ENCODE results near the gene UACA. TPM values are rescaled to one million over a fixed set of nuclear protein-coding genes. Genes with fewer than 3 reads are reported as not detected.

UACA gene
- total and polyA plus RNA-seq, 2 experiments from 2014 or later, result 46.7 to 58.7 TPM

DNA sequence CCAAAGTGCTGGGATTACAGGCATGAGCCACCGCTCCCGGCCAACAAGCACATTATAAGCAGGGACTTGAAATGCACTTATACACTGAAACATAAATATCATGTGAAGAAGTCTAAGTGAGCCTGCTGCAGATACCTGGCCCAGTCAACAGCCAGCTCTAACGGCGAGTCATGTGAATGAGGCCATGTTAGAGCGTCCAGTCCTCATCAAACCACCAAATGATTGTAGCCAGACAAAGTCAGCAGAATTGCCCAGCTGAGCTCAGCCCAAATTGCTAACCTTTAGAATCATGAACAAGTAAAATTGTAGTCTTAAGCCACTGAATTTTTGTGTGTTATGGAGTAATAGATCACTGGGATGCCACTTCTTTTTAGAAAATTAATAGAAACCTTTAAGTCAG, 37.8 kb upstream of the UACA start:
- Histone ChIP-seq H3K4me1 (ENCODE audit: insufficient read depth) (peaks cover 10% of the 10 kb centered on the region), H3K27me3 (no peaks in the 10 kb centered on the region), H3K9me3 (ENCODE audit: low read depth) (no peaks in the 10 kb centered on the region), H4K20me1 (ENCODE audit: insufficient read depth, poor library complexity, severe bottlenecking) (no peaks in the 10 kb centered on the region), H3K36me3 (replicated peaks; ENCODE audit: insufficient read depth, low read depth) (no peaks in the 10 kb centered on the region), H3K27ac (peak overlapping the region; percentile 49), H3K9me2 (replicated peaks; ENCODE audit: insufficient read depth) (no peaks in the 10 kb centered on the region), H2AFZ (no peak overlapping the region), H3K4me2 (no peak overlapping the region), H3K4me3 (no peak overlapping the region), H3K79me2 (no peaks in the 10 kb centered on the region)
- TF ChIP-seq, protein P1, sequence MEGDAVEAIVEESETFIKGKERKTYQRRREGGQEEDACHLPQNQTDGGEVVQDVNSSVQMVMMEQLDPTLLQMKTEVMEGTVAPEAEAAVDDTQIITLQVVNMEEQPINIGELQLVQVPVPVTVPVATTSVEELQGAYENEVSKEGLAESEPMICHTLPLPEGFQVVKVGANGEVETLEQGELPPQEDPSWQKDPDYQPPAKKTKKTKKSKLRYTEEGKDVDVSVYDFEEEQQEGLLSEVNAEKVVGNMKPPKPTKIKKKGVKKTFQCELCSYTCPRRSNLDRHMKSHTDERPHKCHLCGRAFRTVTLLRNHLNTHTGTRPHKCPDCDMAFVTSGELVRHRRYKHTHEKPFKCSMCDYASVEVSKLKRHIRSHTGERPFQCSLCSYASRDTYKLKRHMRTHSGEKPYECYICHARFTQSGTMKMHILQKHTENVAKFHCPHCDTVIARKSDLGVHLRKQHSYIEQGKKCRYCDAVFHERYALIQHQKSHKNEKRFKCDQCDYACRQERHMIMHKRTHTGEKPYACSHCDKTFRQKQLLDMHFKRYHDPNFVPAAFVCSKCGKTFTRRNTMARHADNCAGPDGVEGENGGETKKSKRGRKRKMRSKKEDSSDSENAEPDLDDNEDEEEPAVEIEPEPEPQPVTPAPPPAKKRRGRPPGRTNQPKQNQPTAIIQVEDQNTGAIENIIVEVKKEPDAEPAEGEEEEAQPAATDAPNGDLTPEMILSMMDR (IDR thresholded peaks at IDR 0.05; ENCODE audit: poor library complexity), result no peak
- TF ChIP-seq EZH2phosphoT487 (IDR thresholded peaks at IDR 0.05; ENCODE audit: low read depth, severe bottlenecking, unreplicated experiment) (no peak), EZH2 (IDR thresholded peaks at IDR 0.05; ENCODE audit: borderline replicate concordance) (no peak)
- no peak for DNase-seq (ENCODE audit: low spot score)
- WGBS (ENCODE audit: low lambda C conversion rate, missing lambda C conversion rate), result 85% methylated on average over 5 of the region's 5 CpGs

DNA sequence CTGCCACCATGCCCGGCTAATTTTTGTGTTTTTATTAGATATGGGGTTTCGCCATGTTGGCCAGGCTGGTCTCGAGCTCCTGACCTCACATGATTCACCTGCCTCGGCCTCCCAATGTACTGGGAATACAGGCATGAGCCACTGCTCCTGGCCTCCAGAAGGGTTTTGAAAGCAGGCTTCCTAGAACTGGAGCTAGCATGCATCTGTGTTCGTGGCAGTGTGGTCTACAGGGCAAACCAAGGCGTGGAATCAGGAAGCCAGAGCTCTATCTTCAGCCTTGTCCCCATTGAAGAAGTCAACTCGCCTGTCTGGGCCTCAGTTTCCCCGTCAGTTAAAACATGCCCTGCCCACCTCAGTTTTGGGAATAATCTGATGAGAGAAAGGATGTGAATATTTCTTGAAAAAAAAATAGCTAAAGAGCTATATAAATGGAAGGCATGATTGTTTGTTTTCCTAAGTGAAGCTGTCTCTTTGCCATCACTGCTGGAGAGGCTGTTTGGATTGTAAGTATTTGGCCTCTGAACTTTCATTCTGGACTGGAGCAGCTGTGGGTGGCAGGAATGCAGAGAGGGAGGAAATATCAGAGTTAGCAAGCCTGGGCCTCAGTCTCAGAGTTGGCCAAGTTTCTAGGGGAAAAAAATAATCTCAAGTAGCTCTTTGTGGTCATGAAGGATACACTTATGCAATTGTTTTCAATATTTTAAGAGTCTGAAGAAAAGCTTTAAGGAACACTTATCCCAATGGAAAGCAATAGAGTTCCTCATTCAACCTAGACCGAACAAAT, 36.5 kb upstream of the UACA start:
- H3K4me2 ChIP-seq, result peak overlapping the region; percentile 0
- no peaks in the 10 kb centered on the region for H3K9me3 ChIP-seq (ENCODE audit: low read depth)
- no peaks in the 10 kb centered on the region for H3K36me3 ChIP-seq (replicated peaks; ENCODE audit: insufficient read depth, low read depth)
- peak overlapping the region; percentile 59 for H3K27ac ChIP-seq
- no peaks in the 10 kb centered on the region for H3K9me2 ChIP-seq (replicated peaks; ENCODE audit: insufficient read depth)
- H3K27me3 ChIP-seq, result no peaks in the 10 kb centered on the region
- H3K4me3 ChIP-seq, result no peak overlapping the region
- H3K4me1 ChIP-seq (ENCODE audit: insufficient read depth), result peaks cover 17% of the 10 kb centered on the region
- 83% methylated on average over 9 of the region's 9 CpGs for whole genome bisulfite sequencing (ENCODE audit: low lambda C conversion rate, missing lambda C conversion rate)
- H4K20me1 ChIP-seq (ENCODE audit: insufficient read depth, poor library complexity, severe bottlenecking), result no peaks in the 10 kb centered on the region
- peak; percentile 49 for DNase-seq (ENCODE audit: low spot score)
- H2AFZ ChIP-seq, result no peak overlapping the region
- H3K79me2 ChIP-seq, result no peaks in the 10 kb centered on the region
- TF ChIP-seq, protein P1 (IDR thresholded peaks at IDR 0.05; ENCODE audit: poor library complexity), result no peak
- TF ChIP-seq EZH2phosphoT487 (IDR thresholded peaks at IDR 0.05; ENCODE audit: low read depth, severe bottlenecking, unreplicated experiment) (no peak), EZH2 (IDR thresholded peaks at IDR 0.05; ENCODE audit: borderline replicate concordance) (no peak)

DNA sequence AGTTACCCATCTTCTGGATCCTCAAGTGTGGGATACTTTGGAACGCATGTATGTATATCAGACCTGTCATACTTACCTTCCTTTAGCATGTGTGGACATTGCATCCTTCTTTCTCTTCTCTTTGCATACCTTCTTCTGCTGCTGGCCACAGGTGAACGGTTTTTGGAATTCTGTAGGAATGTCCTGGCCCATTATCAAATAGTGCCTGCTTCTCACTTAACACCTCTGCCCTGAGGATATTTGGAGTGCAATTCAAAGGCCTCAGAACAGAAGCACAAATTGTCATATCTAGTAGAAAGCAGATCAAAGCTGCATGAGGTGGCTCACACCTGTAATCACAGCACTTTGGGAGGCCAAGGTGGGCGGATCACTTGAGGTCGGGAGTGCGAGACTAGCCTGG, 34.1 kb upstream of the UACA start:
- Histone ChIP-seq H3K36me3 (replicated peaks; ENCODE audit: insufficient read depth, low read depth) (no peaks in the 10 kb centered on the region), H3K4me1 (ENCODE audit: insufficient read depth) (peaks cover 21% of the 10 kb centered on the region), H3K9me2 (replicated peaks; ENCODE audit: insufficient read depth) (no peaks in the 10 kb centered on the region), H3K9me3 (ENCODE audit: low read depth) (no peaks in the 10 kb centered on the region), H4K20me1 (ENCODE audit: insufficient read depth, poor library complexity, severe bottlenecking) (no peaks in the 10 kb centered on the region), H3K4me2 (no peak overlapping the region), H3K27ac (no peak overlapping the region), H3K4me3 (no peak overlapping the region), H3K79me2 (no peaks in the 10 kb centered on the region), H3K27me3 (no peaks in the 10 kb centered on the region), H2AFZ (no peak overlapping the region)
- no peak for DNase-seq (ENCODE audit: low spot score)
- WGBS (ENCODE audit: low lambda C conversion rate, missing lambda C conversion rate), result 94% methylated on average over 5 of the region's 5 CpGs
- TF ChIP-seq EZH2phosphoT487 (IDR thresholded peaks at IDR 0.05; ENCODE audit: low read depth, severe bottlenecking, unreplicated experiment) (no peak), EZH2 (IDR thresholded peaks at IDR 0.05; ENCODE audit: borderline replicate concordance) (no peak)
- TF ChIP-seq, protein P1 (IDR thresholded peaks at IDR 0.05; ENCODE audit: poor library complexity), result no peak

Measured in hepatocyte (in vitro differentiated cells).